K562 (cell line): ENCODE data around the gene PKLR. TPM values are rescaled to one million over a fixed set of nuclear protein-coding genes. Genes with fewer than 3 reads are reported as not detected.

Experiments used
- CCAR2 ChIP-seq: fragments of 200-400 bp; formaldehyde crosslinking; IDR thresholded peaks from 2 replicates; pipeline ENCODE4 v1.6.1; 2017; ENCODE audit warnings: mild to moderate bottlenecking, low read depth, low read length
- DLX4 ChIP-seq: fragments of 250-450 bp; sonication (Bioruptor Pico); IDR thresholded peaks from 2 replicates; pipeline ENCODE4 v1.6.1; 2021; ENCODE audit warnings: mild to moderate bottlenecking
- MTA3 ChIP-seq: fragments of 450-650 bp; formaldehyde crosslinking; IDR thresholded peaks from 2 replicates; pipeline ENCODE4 v1.6.1; 2017; ENCODE audit warnings: mild to moderate bottlenecking, borderline replicate concordance
- NCOA6 ChIP-seq: fragments of 450-650 bp; IDR thresholded peaks from 2 replicates; pipeline ENCODE4 v1.6.1; 2017; ENCODE audit warnings: mild to moderate bottlenecking
- NFIX ChIP-seq: fragments of 250-450 bp; sonication (Bioruptor Pico); IDR thresholded peaks from 2 replicates; pipeline ENCODE4 v1.4.0; 2020; ENCODE audit warnings: low read depth, mild to moderate bottlenecking, moderate library complexity
- PHF20 ChIP-seq: fragments of 450-650 bp; IDR thresholded peaks from 2 replicates; pipeline ENCODE4 v1.6.1; 2018; ENCODE audit not compliant: partially characterized antibody
- ZBTB17 ChIP-seq: fragments of 450-650 bp; formaldehyde crosslinking; IDR thresholded peaks from 2 replicates; pipeline ENCODE4 v1.4.0; 2020; ENCODE audit warnings: mild to moderate bottlenecking
- ZFPM2 ChIP-seq: fragments of 250-450 bp; sonication (Bioruptor Pico); IDR thresholded peaks from 2 replicates; pipeline ENCODE4 v1.5.1; 2022; ENCODE audit warnings: mild to moderate bottlenecking
- ZNF174 ChIP-seq: fragments of 250-450 bp; sonication (Bioruptor Pico); IDR thresholded peaks from 2 replicates; pipeline ENCODE4 v1.4.0; 2020; ENCODE audit warnings: mild to moderate bottlenecking
- ZNF212 ChIP-seq: fragments of 450-650 bp; formaldehyde crosslinking; IDR thresholded peaks from 2 replicates; pipeline ENCODE4 v1.4.0; 2020; ENCODE audit warnings: mild to moderate bottlenecking
- ZNF655 ChIP-seq: fragments of 250-450 bp; sonication (Bioruptor Pico); IDR thresholded peaks from 2 replicates; pipeline ENCODE4 v1.5.0; 2021
- polyA plus RNA-seq, 8 experiments: library from polyadenylated mRNA; depleted of rRNA in 4 of 8; stranded (reverse) in 5 of 8; unstranded in 3 of 8; fragments of >200 nt; fragmentation: Nextera tagmentation in 2 of 8; fragmentation: Illumina TruSeq in 1 of 8; extraction: Ambion mirVana in 2 of 8; extraction: Trizol in 1 of 8; gene quantifications; 2 replicates each; pipeline versions ENCODE4 v1.2.1 to v1.2.3, GENCODE V29; 2011 to 2014; ENCODE audit warnings: inconsistent platforms in 1 of 8, missing spikeins in 1 of 8
- total RNA-seq, 7 experiments: library from RNA; depleted of rRNA in 6 of 7; stranded (reverse); fragments of >200 nt in 6 of 7; fragmentation: Illumina TruSeq in 2 of 7; extraction: Trizol in 2 of 7; gene quantifications; 2 replicates each; pipeline versions ENCODE4 v1.2.1 to v1.2.3, GENCODE V29; 2011 to 2021; ENCODE audit warnings: low replicate concordance in 1 of 7
- TF ChIP-seq, protein P1 (sequence below), 2 experiments: IDR thresholded peaks in 1 of 2; conservative IDR thresholded peaks in 1 of 2; 2 replicates each; pipeline ENCODE4 v1.6.1; 2016; ENCODE audit warnings: low read depth in 2 of 2, mild to moderate bottlenecking in 1 of 2, missing compliant biosample characterization in 1 of 2, missing genetic modification characterization in 1 of 2, moderate library complexity in 1 of 2
- TF ChIP-seq, protein P2 (sequence below): IDR thresholded peaks from 2 replicates; pipeline ENCODE4 v1.6.1; 2016; ENCODE audit warnings: missing genetic modification characterization, missing compliant biosample characterization
- TF ChIP-seq, protein P3 (sequence below): sonication (generic); formaldehyde crosslinking; IDR thresholded peaks from 2 replicates; pipeline ENCODE4 v1.8.1; 2022; ENCODE audit warnings: missing genetic modification reagents
- TF ChIP-seq, protein P4 (sequence below): sonication (generic); formaldehyde crosslinking; IDR thresholded peaks from 2 replicates; pipeline ENCODE4 v1.8.0; 2022; ENCODE audit warnings: mild to moderate bottlenecking, low read depth, missing genetic modification reagents

Gene PKLR
- total and polyA plus RNA-seq, 9 of the 15 experiments (the other 6 are each of a cell fraction or from before 2014, with no cell fraction given) = 10.7 to 78.4 (median 38.2) TPM

- peak; percentile 25; the same call in 1 of the 2 replicates for TF ChIP-seq ZFPM2 (CRISPR knock-in tag)
- peak; percentile 91 for TF ChIP-seq ZBTB17 (CRISPR knock-in tag)
- TF ChIP-seq NFIX (CRISPR knock-in tag) = no peak
- TF ChIP-seq, protein P1, sequence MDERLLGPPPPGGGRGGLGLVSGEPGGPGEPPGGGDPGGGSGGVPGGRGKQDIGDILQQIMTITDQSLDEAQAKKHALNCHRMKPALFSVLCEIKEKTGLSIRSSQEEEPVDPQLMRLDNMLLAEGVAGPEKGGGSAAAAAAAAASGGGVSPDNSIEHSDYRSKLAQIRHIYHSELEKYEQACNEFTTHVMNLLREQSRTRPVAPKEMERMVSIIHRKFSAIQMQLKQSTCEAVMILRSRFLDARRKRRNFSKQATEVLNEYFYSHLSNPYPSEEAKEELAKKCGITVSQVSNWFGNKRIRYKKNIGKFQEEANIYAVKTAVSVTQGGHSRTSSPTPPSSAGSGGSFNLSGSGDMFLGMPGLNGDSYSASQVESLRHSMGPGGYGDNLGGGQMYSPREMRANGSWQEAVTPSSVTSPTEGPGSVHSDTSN (CRISPR knock-in tag; IDR thresholded peaks at IDR 0.05; ENCODE audit: low read depth) = no peak
- TF ChIP-seq, protein P1 (tag; conservative IDR thresholded peaks at IDR 0.05; ENCODE audit: low read depth) = no peak
- TF ChIP-seq CCAR2 = no peak
- no peak for TF ChIP-seq ZNF174
- TF ChIP-seq, protein P2, sequence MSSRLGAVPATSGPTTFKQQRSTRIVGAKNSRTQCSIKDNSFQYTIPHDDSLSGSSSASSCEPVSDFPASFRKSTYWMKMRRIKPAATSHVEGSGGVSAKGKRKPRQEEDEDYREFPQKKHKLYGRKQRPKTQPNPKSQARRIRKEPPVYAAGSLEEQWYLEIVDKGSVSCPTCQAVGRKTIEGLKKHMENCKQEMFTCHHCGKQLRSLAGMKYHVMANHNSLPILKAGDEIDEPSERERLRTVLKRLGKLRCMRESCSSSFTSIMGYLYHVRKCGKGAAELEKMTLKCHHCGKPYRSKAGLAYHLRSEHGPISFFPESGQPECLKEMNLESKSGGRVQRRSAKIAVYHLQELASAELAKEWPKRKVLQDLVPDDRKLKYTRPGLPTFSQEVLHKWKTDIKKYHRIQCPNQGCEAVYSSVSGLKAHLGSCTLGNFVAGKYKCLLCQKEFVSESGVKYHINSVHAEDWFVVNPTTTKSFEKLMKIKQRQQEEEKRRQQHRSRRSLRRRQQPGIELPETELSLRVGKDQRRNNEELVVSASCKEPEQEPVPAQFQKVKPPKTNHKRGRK (tag) = no peak
- TF ChIP-seq, protein P3, sequence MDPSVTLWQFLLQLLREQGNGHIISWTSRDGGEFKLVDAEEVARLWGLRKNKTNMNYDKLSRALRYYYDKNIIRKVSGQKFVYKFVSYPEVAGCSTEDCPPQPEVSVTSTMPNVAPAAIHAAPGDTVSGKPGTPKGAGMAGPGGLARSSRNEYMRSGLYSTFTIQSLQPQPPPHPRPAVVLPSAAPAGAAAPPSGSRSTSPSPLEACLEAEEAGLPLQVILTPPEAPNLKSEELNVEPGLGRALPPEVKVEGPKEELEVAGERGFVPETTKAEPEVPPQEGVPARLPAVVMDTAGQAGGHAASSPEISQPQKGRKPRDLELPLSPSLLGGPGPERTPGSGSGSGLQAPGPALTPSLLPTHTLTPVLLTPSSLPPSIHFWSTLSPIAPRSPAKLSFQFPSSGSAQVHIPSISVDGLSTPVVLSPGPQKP (CRISPR knock-in tag) = no peak
- TF ChIP-seq PHF20 = peak; percentile 73
- TF ChIP-seq, protein P4, sequence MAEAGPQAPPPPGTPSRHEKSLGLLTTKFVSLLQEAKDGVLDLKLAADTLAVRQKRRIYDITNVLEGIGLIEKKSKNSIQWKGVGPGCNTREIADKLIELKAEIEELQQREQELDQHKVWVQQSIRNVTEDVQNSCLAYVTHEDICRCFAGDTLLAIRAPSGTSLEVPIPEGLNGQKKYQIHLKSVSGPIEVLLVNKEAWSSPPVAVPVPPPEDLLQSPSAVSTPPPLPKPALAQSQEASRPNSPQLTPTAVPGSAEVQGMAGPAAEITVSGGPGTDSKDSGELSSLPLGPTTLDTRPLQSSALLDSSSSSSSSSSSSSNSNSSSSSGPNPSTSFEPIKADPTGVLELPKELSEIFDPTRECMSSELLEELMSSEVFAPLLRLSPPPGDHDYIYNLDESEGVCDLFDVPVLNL = 0 out of 2 replicates have a peak, but pooled peaks have one; percentile 49
- TF ChIP-seq MTA3 = peak; percentile 86; the same call in 1 of the 2 replicates
- no peak for TF ChIP-seq NCOA6
- TF ChIP-seq DLX4 = 0 out of 2 replicates have a peak, but pooled peaks have one; percentile 37
- 0 out of 2 replicates have a peak, but pooled peaks have one; percentile 25 for TF ChIP-seq ZNF212 (CRISPR knock-in tag)
- peak; percentile 95 for TF ChIP-seq ZNF655
These were observed 39.2 kb downstream of the PKLR start, which contains the start of gene SCAMP3 (continued) for GRCh38 chr1:155261852-155262673.
